ENCODE results near the gene GLCCI1.
"Not testable (repeated sequence)": the region's sequence is repeated elsewhere in the genome, so short reads cannot be mapped to it uniquely, and the experiment has no call there.

DNA sequence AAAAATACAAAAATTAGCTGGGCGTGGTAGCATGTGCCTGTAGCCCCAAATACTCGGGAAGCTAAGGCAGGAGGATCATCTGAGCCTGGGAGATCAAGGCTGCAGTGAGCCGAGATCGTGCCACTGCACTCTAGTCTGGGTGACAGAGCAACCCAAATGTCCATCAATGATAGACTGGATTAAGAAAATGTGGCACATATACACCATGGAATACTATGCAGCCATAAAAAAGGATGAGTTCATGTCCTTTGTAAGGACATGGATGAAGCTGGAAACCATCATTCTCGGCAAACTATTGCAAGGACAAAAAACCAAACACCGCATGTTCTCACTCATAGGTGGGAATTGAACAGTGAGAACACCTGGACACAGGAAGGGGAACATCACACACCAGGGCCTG, 26.8 kb downstream of the GLCCI1 start:
- TF ChIP-seq, protein P1, sequence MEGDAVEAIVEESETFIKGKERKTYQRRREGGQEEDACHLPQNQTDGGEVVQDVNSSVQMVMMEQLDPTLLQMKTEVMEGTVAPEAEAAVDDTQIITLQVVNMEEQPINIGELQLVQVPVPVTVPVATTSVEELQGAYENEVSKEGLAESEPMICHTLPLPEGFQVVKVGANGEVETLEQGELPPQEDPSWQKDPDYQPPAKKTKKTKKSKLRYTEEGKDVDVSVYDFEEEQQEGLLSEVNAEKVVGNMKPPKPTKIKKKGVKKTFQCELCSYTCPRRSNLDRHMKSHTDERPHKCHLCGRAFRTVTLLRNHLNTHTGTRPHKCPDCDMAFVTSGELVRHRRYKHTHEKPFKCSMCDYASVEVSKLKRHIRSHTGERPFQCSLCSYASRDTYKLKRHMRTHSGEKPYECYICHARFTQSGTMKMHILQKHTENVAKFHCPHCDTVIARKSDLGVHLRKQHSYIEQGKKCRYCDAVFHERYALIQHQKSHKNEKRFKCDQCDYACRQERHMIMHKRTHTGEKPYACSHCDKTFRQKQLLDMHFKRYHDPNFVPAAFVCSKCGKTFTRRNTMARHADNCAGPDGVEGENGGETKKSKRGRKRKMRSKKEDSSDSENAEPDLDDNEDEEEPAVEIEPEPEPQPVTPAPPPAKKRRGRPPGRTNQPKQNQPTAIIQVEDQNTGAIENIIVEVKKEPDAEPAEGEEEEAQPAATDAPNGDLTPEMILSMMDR (IDR thresholded peaks at IDR 0.05), result not testable (repeated sequence)
- not testable (repeated sequence) for TF ChIP-seq POLR2A (IDR thresholded peaks at IDR 0.05)
